Endodermal cell (in vitro differentiated cells): ENCODE data around the gene S100A11. TPM values are rescaled to one million over a fixed set of nuclear protein-coding genes. Genes with fewer than 3 reads are reported as not detected.

Source experiments
- DNase-seq: peaks from one replicate; pipeline ENCODE4 v3.0.0-alpha.2; 2017
- H3K27ac ChIP-seq: 2 replicates; pipeline ENCODE4 v1.5.1; 2013; ENCODE audit warnings: mild to moderate bottlenecking, low read depth, low read length, moderate library complexity
- H3K27me3 ChIP-seq: 2 replicates; pipeline ENCODE4 v1.6.1; 2013; ENCODE audit warnings: mild to moderate bottlenecking, low read length, moderate library complexity; ENCODE audit not compliant: insufficient read depth, control insufficient read depth, poor library complexity, severe bottlenecking
- H3K36me3 ChIP-seq: 2 replicates; pipeline ENCODE4 v1.7.0; 2013; ENCODE audit warnings: mild to moderate bottlenecking, low read length, moderate library complexity; ENCODE audit not compliant: control insufficient read depth, insufficient read depth
- H3K4me1 ChIP-seq: one replicate; pipeline ENCODE4 v1.7.0; 2013; ENCODE audit warnings: low read length; ENCODE audit not compliant: control insufficient read depth, insufficient read depth
- H3K4me3 ChIP-seq: 2 replicates; pipeline ENCODE4 v1.5.1; 2013; ENCODE audit warnings: mild to moderate bottlenecking, low read length, moderate library complexity
- H3K9ac ChIP-seq: 2 replicates; pipeline ENCODE4 v1.6.1; 2013; ENCODE audit warnings: mild to moderate bottlenecking, low read length, moderate library complexity; ENCODE audit not compliant: poor library complexity, severe bottlenecking; ENCODE audit errors: extremely low read depth
- H3K9me3 ChIP-seq: 2 replicates; pipeline ENCODE4 v1.6.1; 2013; ENCODE audit warnings: mild to moderate bottlenecking, low read length, moderate library complexity; ENCODE audit not compliant: control insufficient read depth
- H3K27ac Mint-ChIP-seq: 2 replicates; pipeline ENCODE4 v1.8.0; 2020; ENCODE audit warnings: mixed read lengths
- H3K27me3 Mint-ChIP-seq: 2 replicates; pipeline ENCODE4 v1.8.0; 2021; ENCODE audit warnings: mild to moderate bottlenecking, mixed read lengths; ENCODE audit not compliant: insufficient read depth
- H3K36me3 Mint-ChIP-seq: 2 replicates; pipeline ENCODE4 v1.8.0; 2020; ENCODE audit warnings: low read depth, mixed read lengths
- H3K4me1 Mint-ChIP-seq: 2 replicates; pipeline ENCODE4 v1.8.0; 2020; ENCODE audit warnings: mixed read lengths
- H3K4me3 Mint-ChIP-seq: 2 replicates; pipeline ENCODE4 v1.8.0; 2020; ENCODE audit warnings: mild to moderate bottlenecking, moderate library complexity, mixed read lengths
- H3K9me3 Mint-ChIP-seq: 2 replicates; pipeline ENCODE4 v1.8.0; 2020; ENCODE audit warnings: mild to moderate bottlenecking, mixed read lengths
- WGBS, 2 experiments: methylation state at CpG; one replicate each; pipeline versions ENCODE4 v1.1.5 to v1.1.7; 2013; ENCODE audit warnings: missing lambda C conversion rate in 2 of 2, mixed read lengths in 1 of 2; ENCODE audit not compliant: insufficient coverage in 1 of 2, insufficient read length in 1 of 2; 5-methylcytosine and 5-hydroxymethylcytosine counted together
- total RNA-seq, 2 donors: library from RNA; stranded (reverse); fragmentation: NEBNext Ultra II Directional in 1 of 2; extraction: Animal tissue kit (Norgen Biotek cat#: 25700) in 1 of 2; gene quantifications; 2 replicates in 1 of 2; 3 replicates in 1 of 2; pipeline ENCODE4 v1.2.1, GENCODE V29; 2021
- TF ChIP-seq, protein P1 (sequence below): fragments of 200-600 bp; sonication (generic); conservative IDR thresholded peaks from 2 replicates; pipeline ENCODE4 v1.5.0; 2021; ENCODE audit warnings: antibody characterized with exemption, mild to moderate bottlenecking

Gene S100A11
- total RNA-seq, 2 donors from 2014 or later: 163 to 248 TPM

DNA sequence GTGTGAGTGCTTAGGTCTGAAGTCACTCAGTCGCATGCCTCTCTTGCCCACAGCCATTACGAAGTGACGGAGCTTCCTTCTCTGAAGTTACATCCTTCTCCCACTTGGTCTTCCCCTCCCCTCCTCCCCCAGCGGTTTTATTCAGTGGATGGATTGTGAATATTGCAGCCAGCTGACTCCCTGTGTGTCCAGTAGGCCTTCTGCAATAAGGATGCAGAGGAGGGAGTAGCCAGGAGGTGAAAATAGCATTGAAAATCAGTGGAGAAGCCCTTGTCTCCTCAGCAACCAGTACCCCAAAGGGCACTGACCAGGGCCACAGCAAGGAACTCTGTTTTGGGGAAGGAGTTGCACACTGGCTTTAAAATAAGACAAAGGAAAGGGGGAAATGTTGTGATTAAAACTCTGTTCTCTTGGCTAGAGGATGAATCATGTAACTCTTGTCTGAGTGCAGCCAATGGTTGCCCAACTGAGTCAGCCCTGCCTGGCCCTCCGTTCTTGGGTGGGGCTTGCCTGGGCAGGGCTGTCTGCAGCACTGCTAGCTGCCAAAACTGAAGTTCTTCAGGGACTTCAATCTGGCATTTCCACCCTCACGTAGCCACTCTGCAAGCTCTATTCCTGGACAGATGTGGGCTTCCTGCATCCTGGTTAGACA, 47.5 kb downstream of the S100A11 start:
- H3K4me1 Mint-ChIP-seq: peaks cover 47% of the 10 kb centered on the region

DNA sequence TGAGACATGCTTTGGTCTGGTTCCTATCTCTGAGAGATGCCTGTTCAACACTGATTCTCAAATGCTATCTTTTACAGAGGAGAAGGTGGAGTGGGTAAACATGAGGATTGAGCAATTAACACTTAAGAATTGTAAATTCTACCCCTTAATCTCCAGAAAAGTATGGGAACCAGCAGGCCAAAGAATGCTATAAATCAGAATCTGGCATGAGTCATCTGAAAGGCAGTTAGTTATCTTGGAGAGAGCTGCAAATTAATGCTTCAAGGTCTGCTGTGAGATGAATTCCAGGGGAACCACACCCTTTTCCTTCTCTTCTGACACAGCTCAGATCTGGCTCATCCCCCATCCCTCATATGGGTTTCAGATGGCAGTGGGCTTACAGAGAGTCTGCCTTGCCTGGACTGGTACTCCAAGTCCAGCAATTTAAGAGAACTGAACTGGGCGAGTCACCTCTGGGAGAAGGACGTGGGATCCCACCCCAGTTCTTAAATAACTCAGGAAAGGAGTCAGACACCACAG, 48.3 kb downstream of the S100A11 start:
- Mint-ChIP-seq H3K9me3 (no peaks in the 10 kb centered on the region), H3K4me1 (peaks cover 47% of the 10 kb centered on the region), H3K4me3 (peak overlapping the region; percentile 19), H3K36me3 (peaks cover 52% of the 10 kb centered on the region), H3K27me3 (peaks cover 64% of the 10 kb centered on the region), H3K27ac (peak overlapping the region; percentile 67)
- Histone ChIP-seq H3K27me3 (peaks cover 11% of the 10 kb centered on the region), H3K9me3 (no peaks in the 10 kb centered on the region), H3K27ac (no peak overlapping the region), H3K9ac (peak overlapping the region; percentile 35), H3K4me1 (peaks cover 21% of the 10 kb centered on the region), H3K36me3 (peaks cover 52% of the 10 kb centered on the region), H3K4me3 (peak overlapping the region; percentile 88)
- TF ChIP-seq, protein P1, sequence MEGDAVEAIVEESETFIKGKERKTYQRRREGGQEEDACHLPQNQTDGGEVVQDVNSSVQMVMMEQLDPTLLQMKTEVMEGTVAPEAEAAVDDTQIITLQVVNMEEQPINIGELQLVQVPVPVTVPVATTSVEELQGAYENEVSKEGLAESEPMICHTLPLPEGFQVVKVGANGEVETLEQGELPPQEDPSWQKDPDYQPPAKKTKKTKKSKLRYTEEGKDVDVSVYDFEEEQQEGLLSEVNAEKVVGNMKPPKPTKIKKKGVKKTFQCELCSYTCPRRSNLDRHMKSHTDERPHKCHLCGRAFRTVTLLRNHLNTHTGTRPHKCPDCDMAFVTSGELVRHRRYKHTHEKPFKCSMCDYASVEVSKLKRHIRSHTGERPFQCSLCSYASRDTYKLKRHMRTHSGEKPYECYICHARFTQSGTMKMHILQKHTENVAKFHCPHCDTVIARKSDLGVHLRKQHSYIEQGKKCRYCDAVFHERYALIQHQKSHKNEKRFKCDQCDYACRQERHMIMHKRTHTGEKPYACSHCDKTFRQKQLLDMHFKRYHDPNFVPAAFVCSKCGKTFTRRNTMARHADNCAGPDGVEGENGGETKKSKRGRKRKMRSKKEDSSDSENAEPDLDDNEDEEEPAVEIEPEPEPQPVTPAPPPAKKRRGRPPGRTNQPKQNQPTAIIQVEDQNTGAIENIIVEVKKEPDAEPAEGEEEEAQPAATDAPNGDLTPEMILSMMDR: no peak
- DNase-seq: peak; percentile 63
- 70 to 90% methylated on average over 2 of the region's 2 CpGs for WGBS, 2 experiments

More for the DNA sequence above, 47.5 kb downstream of the S100A11 start:
- H3K27me3 ChIP-seq: peaks cover 11% of the 10 kb centered on the region
- 73 to 81% methylated on average over 2 to 5 of the region's 6 CpGs for WGBS, 2 experiments
- H3K9me3 Mint-ChIP-seq: no peaks in the 10 kb centered on the region
- TF ChIP-seq, protein P1: no peak
- no peaks in the 10 kb centered on the region for H3K9me3 ChIP-seq
- no peak for DNase-seq
- no peak overlapping the region for H3K27ac Mint-ChIP-seq
- H3K36me3 Mint-ChIP-seq: peaks cover 43% of the 10 kb centered on the region
- peaks cover 21% of the 10 kb centered on the region for H3K4me1 ChIP-seq
- no peak overlapping the region for H3K4me3 Mint-ChIP-seq
- H3K4me3 ChIP-seq: peak overlapping the region; percentile 88
- peak overlapping the region; percentile 35 for H3K9ac ChIP-seq
- H3K36me3 ChIP-seq: peaks cover 44% of the 10 kb centered on the region
- H3K27ac ChIP-seq: no peak overlapping the region
- peaks cover 58% of the 10 kb centered on the region for H3K27me3 Mint-ChIP-seq

DNA sequence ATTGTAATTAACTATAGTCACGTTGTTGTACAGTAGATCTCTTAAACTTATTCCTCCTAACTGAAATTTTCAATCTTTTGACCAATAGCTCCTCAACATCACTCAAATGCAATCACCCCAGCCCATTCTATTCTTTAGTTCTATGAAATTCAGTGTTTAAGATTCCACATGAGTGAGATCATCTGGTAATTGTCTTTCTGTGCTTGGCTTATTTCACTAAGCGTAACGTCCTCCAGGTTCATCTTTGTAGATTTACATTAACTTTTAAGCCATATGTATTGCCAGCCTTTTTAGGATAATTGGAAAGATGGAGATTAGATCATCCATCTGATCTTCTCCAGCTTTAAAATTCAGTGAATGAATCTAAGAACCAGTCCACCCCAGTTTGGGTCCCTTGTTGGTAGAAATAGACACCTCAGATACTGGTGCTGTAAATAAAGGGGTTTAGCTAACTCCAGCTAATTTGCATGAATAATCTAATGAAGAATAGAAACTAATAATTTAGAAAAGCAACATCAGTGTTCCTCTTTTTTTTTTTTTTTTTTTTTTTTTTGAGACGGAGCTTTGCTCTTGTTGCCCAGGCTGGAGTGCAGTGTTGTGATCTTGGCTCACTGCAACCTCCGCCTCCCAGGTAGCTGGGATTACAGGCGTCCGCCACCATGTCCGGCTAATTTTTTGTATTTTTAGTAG, 50.2 kb downstream of the S100A11 start:
- Mint-ChIP-seq H3K4me1 (peaks cover 33% of the 10 kb centered on the region), H3K4me3 (no peak overlapping the region), H3K9me3 (no peaks in the 10 kb centered on the region), H3K27ac (no peak overlapping the region), H3K36me3 (peaks cover 65% of the 10 kb centered on the region), H3K27me3 (peaks cover 55% of the 10 kb centered on the region)
- H3K4me1 ChIP-seq: peaks cover 21% of the 10 kb centered on the region
- TF ChIP-seq, protein P1: no peak
- peaks cover 8% of the 10 kb centered on the region for H3K27me3 ChIP-seq
- H3K9ac ChIP-seq: no peak overlapping the region
- WGBS, 2 experiments: 92 to 98% methylated on average over 6 to 8 of the region's 8 CpGs
- peaks cover 70% of the 10 kb centered on the region for H3K36me3 ChIP-seq
- no peak overlapping the region for H3K4me3 ChIP-seq
- H3K27ac ChIP-seq: no peak overlapping the region
- H3K9me3 ChIP-seq: no peaks in the 10 kb centered on the region
- no peak for DNase-seq
